HG02973 (cell line): ENCODE data around the gene PARM1.

Source experiments
- ATAC-seq: cut with Tn5 transposase; IDR thresholded peaks from one replicate; pipeline ENCODE4 v1.9.1; 2021; ENCODE audit warnings: moderate library complexity; ENCODE audit not compliant: unreplicated experiment

PARM1 gene

GRCh38 chr4:74942251-74942917 lies 9.5 kb downstream of the PARM1 start:
- ATAC-seq, result no peak

- no peak for ATAC-seq
Observed at GRCh38 chr4:74942918-74943253, 10.0 kb downstream of the PARM1 start.

GRCh38 chr4:74944354-74944793 lies 11.5 kb downstream of the PARM1 start:
- no peak for ATAC-seq

- no peak for ATAC-seq
Observed at GRCh38 chr4:74946196-74946595, 13.3 kb downstream of the PARM1 start.

- no peak for ATAC-seq
Observed at GRCh38 chr4:74947798-74948197, 14.9 kb downstream of the PARM1 start.

- no peak for ATAC-seq
Observed at GRCh38 chr4:74948236-74948635, 15.3 kb downstream of the PARM1 start.

- ATAC-seq, result no peak
Observed at GRCh38 chr4:74950200-74950599, 17.3 kb downstream of the PARM1 start.

GRCh38 chr4:74950882-74951281 lies 18.0 kb downstream of the PARM1 start:
- ATAC-seq, result no peak

GRCh38 chr4:74953647-74954046 lies 20.7 kb downstream of the PARM1 start:
- ATAC-seq, result no peak

- ATAC-seq, result no peak
Observed at GRCh38 chr4:74958881-74959280, 26.0 kb downstream of the PARM1 start.

GRCh38 chr4:74961230-74961629 lies 28.3 kb downstream of the PARM1 start:
- ATAC-seq, result no peak

GRCh38 chr4:74962584-74962983 lies 29.7 kb downstream of the PARM1 start:
- ATAC-seq, result no peak

- no peak for ATAC-seq
Observed at GRCh38 chr4:74964311-74964710, 31.4 kb downstream of the PARM1 start.

GRCh38 chr4:74967324-74967723 lies 34.4 kb downstream of the PARM1 start:
- no peak for ATAC-seq

- peak; percentile 76 for ATAC-seq
Observed at GRCh38 chr4:74968456-74969164, 35.7 kb downstream of the PARM1 start.

GRCh38 chr4:74969507-74970474 lies 36.9 kb downstream of the PARM1 start:
- no peak for ATAC-seq

GRCh38 chr4:74970577-74970976 lies 37.7 kb downstream of the PARM1 start:
- ATAC-seq, result no peak

GRCh38 chr4:74971862-74972261 lies 38.9 kb downstream of the PARM1 start:
- ATAC-seq, result no peak

- no peak for ATAC-seq
Observed at GRCh38 chr4:74975082-74975481, 42.2 kb downstream of the PARM1 start.

GRCh38 chr4:74975848-74976824 lies 43.2 kb downstream of the PARM1 start:
- no peak for ATAC-seq
